ENCODE data around the gene UBE2G2.
"Not testable (repeated sequence)": the region's sequence is repeated elsewhere in the genome, so short reads cannot be mapped to it uniquely, and the experiment has no call there.

Gene UBE2G2

DNA sequence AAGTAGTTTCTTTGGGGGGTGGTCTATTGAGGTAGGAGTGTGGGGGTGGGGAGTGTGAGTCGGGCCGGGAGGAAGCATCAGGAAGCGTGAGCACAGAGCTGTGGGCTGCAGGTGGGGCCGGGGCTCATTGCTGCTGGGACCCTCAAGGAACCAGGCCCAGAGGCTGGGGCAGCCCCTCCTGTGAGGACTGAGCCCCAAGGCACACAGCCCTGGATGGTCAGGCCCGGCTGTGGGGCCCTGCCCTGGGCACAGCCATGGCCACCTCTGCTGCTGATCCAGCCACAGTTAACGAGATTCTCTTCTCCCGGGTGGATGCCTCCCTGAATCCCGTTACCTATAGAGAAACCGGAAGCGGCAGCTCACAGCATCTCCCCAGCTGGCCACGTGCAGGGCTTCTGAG is 39.2 kb upstream of the UBE2G2 start:
- no peaks in the 10 kb centered on the region for H3K9me3 Mint-ChIP-seq
- no peaks in the 10 kb centered on the region for H3K27me3 Mint-ChIP-seq
- H3K4me3 Mint-ChIP-seq: no peak overlapping the region
- no peaks in the 10 kb centered on the region for H3K36me3 Mint-ChIP-seq (ENCODE audit: low read depth)
- ATAC-seq (no peak), DNase-seq (no peak)
- no peaks in the 10 kb centered on the region for H3K4me1 Mint-ChIP-seq
- H3K27ac Mint-ChIP-seq: no peak overlapping the region

DNA sequence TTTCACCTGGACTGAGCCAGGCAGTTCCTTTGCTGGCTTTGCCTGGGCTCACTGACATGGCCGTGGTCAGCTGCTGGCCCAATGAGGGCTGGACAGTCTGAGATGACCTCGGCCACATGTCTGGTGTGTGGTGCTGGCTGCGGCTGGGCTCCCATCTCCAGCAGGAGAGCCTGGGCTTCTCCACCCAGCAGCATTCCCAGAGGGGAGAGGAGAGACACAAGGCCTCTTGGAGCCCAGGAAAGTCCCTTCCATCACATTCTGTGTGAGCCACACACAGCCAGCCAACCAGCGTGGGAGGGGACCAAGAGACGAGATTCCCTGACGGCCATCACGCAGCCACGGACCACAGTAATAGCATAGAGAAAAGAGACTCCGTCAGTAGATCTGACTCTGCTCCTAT is 37.3 kb upstream of the UBE2G2 start:
- no peak for DNase-seq
- H3K4me1 Mint-ChIP-seq: no peaks in the 10 kb centered on the region
- no peak overlapping the region for H3K27ac Mint-ChIP-seq
- H3K27me3 Mint-ChIP-seq: no peaks in the 10 kb centered on the region
- ATAC-seq: no peak
- no peaks in the 10 kb centered on the region for H3K9me3 Mint-ChIP-seq
- no peaks in the 10 kb centered on the region for H3K36me3 Mint-ChIP-seq (ENCODE audit: low read depth)
- H3K4me3 Mint-ChIP-seq: no peak overlapping the region

DNA sequence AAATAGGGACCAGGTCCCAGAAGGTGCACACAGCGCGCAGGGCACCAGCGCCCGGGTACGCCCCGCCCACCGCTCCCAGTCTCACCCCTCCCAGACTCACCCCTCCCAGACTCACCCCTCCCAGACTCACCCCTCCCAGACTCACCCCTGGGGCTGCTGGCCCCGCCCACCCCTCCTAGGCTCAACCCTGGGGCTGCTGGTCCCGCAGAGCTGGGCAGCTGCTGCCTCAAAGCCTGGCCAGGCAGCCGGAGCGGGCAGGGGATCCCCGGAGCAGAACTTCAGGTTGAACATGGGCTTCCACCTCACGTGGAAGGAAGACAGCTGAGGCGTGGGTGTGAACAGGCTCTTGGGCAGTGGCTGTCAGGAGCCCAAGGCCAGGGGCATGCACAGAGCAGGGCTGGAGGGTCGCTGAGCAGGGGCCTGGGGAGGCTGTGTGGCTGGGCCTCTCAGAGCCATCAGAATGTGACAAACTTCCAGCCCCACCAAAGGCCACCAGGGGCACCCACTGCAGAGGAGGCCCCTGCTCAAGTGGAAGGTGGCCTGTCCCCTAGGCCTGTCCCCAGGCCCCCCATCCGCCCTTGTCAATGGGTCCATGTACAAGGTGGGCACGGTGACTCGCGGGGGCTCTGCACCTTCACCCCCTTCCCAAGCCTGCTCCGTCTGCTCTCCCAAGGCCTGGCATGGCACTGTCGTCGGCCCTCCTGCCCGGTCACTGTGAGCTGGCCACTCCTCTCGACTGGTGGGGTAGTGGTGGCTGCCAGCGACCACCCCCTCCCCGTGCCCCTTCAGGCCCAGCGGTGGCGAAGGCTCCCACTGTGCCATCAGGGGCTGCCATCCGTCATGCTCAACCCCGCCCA is 36.6 kb upstream of the UBE2G2 start:
- Mint-ChIP-seq H3K9me3 (no peaks in the 10 kb centered on the region), H3K27me3 (no peaks in the 10 kb centered on the region), H3K36me3 (ENCODE audit: low read depth) (no peaks in the 10 kb centered on the region), H3K4me1 (no peaks in the 10 kb centered on the region), H3K27ac (no peak overlapping the region), H3K4me3 (no peak overlapping the region)
- DNase-seq: no peak
- no peak for ATAC-seq

DNA sequence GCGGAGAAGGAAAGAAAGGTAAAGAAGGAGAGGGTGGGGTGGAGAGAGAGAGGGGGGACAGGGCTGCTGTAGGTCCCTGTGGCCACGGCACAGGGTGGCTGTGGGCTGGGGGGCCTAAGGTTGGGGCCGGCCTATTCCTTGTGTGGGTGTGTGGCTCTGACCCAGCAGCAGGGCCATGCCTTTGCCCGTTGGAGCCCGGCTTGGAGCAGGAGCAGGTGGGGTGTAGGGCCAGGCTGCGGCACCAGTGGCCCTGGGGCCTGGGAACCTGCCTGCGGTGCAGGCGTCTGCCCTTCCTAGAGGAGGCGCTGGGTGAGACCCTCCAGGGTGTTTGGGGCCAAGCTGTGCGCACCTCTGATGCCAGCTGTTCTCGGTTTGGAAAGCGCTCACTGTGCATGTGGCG is 35.9 kb upstream of the UBE2G2 start:
- Mint-ChIP-seq H3K4me3 (no peak overlapping the region), H3K4me1 (no peaks in the 10 kb centered on the region), H3K36me3 (ENCODE audit: low read depth) (no peaks in the 10 kb centered on the region), H3K27me3 (no peaks in the 10 kb centered on the region), H3K9me3 (no peaks in the 10 kb centered on the region), H3K27ac (no peak overlapping the region)
- DNase-seq (no peak), ATAC-seq (no peak)

DNA sequence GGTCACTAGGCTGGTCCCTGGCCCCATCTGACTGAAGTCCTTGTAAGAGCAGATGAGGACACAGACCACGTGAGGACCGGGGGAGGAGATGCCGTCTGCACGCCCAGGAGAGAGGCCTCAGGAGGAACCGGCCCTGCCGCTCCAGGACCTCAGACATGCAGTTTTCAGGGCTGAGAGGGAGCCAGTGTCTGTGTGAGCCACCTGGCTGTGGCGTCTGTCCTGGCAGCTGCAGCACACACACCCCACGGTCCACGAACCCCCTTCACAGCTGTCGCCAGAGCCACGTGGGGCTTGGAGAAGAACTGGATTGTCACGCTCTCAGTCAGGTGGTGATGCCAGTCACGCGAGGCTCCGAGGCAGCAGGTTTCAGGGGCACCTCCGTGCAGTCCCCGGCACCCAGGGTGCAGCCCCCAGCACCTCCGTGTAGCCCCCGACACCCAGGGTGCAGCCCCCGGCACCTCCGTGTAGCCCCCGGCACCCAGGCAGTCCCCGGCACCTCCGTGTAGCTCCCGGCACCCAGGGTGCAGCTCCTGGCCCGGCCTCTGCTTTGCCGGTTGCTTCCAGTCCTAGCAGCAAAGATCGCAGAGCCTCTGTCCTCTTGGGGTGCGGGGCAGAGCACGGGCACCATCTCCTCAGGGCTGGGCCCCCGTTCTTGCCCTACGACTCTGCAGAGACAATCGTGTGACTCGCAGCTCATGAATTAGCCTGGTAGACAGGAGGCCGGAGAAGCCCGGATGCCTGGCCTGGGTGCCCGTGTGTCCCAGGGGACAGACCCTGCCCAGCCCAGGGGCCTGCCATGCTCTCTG is 35.2 kb upstream of the UBE2G2 start:
- DNase-seq (no peak), ATAC-seq (no peak)
- Mint-ChIP-seq H3K27ac (no peak overlapping the region), H3K27me3 (no peaks in the 10 kb centered on the region), H3K4me1 (no peaks in the 10 kb centered on the region), H3K36me3 (ENCODE audit: low read depth) (no peaks in the 10 kb centered on the region), H3K4me3 (no peak overlapping the region), H3K9me3 (no peaks in the 10 kb centered on the region)

DNA sequence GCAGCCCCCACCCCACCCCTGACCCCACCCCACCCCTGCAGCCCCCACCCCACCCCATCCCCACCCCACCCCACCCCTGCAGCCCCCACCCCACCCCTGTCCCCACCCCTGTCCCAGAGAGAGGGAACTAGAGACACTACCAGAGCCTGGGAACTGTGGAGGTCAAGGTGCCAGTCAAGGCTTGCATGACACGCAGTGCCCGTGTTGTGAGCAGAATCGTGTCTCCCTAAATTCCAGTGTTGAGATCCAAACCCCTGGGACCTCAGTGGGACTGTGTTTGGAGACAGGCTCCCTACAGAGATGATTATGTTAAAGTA is 34.7 kb upstream of the UBE2G2 start:
- Mint-ChIP-seq H3K4me1 (peaks cover 4% of the 10 kb centered on the region), H3K27ac (no peak overlapping the region), H3K36me3 (ENCODE audit: low read depth) (no peaks in the 10 kb centered on the region), H3K27me3 (no peaks in the 10 kb centered on the region), H3K9me3 (no peaks in the 10 kb centered on the region), H3K4me3 (no peak overlapping the region)
- DNase-seq (no peak), ATAC-seq (no peak)

DNA sequence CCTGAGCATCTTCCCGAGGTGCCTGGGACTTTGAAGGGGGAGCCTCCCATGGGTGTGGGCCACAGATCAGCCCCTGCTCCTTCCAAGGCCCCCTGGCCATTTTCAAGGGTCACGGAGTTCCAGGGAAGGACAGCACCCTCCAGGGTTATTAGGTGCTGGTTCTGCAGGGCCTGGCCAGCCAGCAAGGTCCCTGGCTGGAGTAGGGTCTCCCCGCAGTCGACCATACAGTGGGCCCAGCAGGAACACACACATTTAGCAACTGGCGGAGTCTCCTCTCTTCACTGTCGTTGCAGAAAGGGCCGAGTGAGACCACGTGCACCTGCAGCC is 34.0 kb upstream of the UBE2G2 start:
- no peak for ATAC-seq
- H3K27me3 Mint-ChIP-seq: no peaks in the 10 kb centered on the region
- no peaks in the 10 kb centered on the region for H3K9me3 Mint-ChIP-seq
- H3K36me3 Mint-ChIP-seq (ENCODE audit: low read depth): no peaks in the 10 kb centered on the region
- DNase-seq: no peak
- no peak overlapping the region for H3K4me3 Mint-ChIP-seq
- peaks cover 10% of the 10 kb centered on the region for H3K4me1 Mint-ChIP-seq
- no peak overlapping the region for H3K27ac Mint-ChIP-seq

DNA sequence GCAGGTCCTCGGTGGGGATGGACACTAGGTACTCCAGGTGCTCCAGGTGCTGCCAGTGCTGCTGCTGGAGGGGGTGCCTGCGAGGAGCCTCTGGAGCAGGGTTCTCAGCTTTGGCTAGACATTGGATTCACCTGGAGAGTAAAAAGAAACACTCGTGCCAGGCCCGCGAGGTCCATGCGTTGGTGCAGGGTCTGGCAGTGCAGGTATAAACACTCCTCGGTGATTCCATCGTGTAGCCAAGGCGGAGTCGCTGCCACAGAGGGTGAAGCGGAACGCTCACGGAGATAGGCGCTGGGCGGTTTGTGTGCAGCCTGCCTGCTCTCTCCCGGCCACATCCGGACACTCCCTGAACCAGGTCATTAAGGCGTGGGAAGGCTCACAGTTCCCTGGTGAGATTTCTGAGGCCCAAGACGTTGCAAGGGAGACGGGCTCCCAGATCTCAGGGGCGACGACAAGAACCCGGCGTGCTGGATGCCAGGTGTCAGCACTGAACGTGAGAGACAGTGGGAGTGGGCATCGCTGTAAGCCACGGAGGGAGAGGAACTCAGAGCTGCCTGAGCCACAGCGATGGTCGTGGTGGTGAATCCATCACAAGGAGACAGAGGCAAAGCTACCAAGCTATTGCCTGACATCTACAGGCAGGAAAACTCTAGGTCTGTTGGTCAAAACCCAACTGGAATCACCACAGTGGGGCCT is 33.5 kb upstream of the UBE2G2 start:
- Mint-ChIP-seq H3K4me3 (no peak overlapping the region), H3K27me3 (no peaks in the 10 kb centered on the region), H3K9me3 (no peaks in the 10 kb centered on the region), H3K36me3 (ENCODE audit: low read depth) (no peaks in the 10 kb centered on the region), H3K27ac (no peak overlapping the region), H3K4me1 (peaks cover 16% of the 10 kb centered on the region)
- no peak for DNase-seq
- ATAC-seq: no peak

DNA sequence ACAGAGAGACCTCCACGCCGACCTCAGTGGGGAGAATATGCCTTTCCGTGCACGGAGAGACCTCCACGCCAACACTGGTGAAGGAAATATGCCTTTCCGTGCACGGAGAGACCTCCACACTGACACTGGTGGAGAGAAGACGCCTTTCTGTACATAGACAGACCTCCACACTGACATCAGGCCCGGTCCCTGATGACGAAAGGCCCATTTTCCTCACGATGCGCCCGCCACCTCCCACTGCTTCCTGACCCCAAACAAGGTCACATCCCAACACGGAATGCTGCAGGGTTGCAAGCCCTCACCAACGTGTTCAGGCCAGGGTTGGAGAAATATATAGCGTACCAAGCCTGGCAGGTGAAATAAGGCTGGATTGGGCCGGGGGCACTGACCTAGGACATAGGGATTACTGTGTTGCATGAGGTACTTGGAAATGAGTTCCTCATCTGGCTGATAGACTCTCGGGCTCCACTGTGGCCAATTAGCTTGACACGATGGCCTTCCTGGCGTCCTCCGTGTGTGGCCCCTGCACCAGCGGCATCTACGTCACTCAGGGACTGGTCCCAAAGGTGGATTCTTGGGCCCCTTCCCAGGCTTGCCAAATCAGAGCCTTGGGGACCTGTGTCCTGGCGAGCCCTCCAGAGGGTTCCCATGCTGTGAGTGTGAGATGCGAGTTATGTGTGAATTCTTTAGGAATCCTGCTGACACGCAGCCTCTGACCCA is 32.8 kb upstream of the UBE2G2 start:
- H3K4me3 Mint-ChIP-seq: no peak overlapping the region
- no peaks in the 10 kb centered on the region for H3K36me3 Mint-ChIP-seq (ENCODE audit: low read depth)
- no peak for ATAC-seq
- no peak for DNase-seq
- H3K4me1 Mint-ChIP-seq: peaks cover 23% of the 10 kb centered on the region
- no peak overlapping the region for H3K27ac Mint-ChIP-seq
- no peaks in the 10 kb centered on the region for H3K9me3 Mint-ChIP-seq
- no peaks in the 10 kb centered on the region for H3K27me3 Mint-ChIP-seq

DNA sequence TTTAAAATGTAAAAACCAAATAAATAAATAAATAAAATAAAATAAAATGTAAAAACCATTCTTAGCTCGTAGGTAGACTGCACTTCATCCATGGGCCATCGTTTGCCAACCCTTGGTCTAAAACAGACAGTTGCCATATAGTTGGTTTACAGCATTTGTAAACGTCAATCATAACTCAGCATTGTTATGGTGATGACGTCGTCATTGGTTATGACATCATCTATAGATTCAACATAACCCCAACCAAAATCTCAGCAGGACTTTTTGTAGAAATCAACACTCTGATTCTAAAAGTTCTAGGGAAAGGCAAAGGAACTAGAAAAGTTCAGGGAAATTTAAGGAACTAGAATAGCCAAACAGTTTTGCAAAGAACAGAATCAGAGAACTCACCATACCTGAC is 32.0 kb upstream of the UBE2G2 start:
- Mint-ChIP-seq H3K4me3 (no peak overlapping the region), H3K4me1 (peaks cover 28% of the 10 kb centered on the region), H3K9me3 (peaks cover 2% of the 10 kb centered on the region), H3K27me3 (no peaks in the 10 kb centered on the region), H3K36me3 (ENCODE audit: low read depth) (no peaks in the 10 kb centered on the region), H3K27ac (no peak overlapping the region)
- ATAC-seq (no peak), DNase-seq (no peak)

DNA sequence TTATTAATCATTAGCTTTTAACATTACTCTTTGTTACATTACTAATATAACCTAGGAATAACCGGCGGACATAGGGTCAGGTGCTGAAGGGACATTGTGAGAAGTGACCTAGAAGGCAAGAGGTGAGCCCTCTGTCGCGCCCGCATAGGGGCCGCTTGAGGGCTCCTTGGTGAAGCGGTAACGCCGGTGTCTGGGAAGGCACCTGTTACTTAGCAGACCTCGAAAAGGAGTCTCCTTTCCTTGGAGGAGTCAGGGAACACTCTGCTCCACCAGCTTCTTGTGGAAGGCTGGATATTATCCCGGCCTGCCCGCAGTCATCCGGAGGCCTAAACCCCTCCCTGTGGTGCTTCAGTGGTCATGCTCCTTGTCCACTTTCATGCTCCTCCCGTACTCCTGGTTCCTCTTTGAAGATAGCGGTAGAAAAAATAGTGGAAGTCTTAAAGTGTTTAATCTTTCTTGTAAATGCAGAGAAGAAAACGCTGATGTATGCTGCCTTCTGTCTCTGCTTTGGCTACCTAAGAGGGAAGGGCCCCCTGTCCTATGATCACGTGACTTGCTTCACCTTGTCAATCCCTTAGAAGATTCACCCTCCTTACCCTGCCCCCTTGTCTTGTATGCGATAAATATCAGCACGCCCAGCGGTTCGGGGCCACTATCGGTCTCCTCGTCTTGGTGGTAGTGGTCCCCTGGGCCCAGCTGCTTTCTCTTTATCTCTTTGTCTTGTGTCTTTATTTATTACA is 31.1 kb upstream of the UBE2G2 start:
- Mint-ChIP-seq H3K4me1 (peaks cover 31% of the 10 kb centered on the region), H3K9me3 (peaks cover 12% of the 10 kb centered on the region)
- H3K27ac Mint-ChIP-seq; H3K36me3 Mint-ChIP-seq (ENCODE audit: low read depth); DNase-seq; ATAC-seq; H3K4me3 Mint-ChIP-seq; H3K27me3 Mint-ChIP-seq: not testable (repeated sequence)

DNA sequence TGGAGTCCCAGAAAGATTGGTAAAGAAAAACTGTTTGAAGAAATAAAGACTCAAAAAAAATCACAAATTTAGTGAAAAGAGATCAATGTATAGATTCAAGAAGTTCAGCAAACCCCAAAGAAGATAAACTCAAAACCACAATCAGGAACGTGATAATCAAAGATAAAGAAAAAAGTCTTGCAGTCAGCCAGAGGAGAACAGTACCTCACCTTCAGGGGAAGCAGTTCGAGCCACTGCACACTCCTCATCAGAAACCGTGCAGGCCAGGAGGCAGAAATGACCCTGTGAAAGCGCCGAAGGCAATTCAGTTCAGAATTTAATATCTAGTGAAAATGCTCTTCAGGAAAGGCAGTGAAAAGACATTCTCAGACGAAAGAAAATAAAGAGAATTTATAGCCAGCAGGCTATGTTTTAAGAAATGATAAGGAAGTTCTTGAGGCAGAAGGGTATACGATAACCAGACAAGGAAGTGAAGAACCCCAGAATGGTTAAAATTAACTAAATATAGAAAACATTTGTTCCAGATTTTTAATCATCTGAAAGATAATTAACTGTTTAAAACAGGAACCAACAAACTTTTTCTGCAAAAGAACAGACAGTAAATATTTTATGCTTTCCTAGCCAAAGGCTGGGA is 29.7 kb upstream of the UBE2G2 start:
- ATAC-seq (no peak), DNase-seq (no peak)
- Mint-ChIP-seq H3K9me3 (peaks cover 19% of the 10 kb centered on the region), H3K36me3 (ENCODE audit: low read depth) (peaks cover 5% of the 10 kb centered on the region), H3K27ac (no peak overlapping the region), H3K4me1 (peaks cover 31% of the 10 kb centered on the region), H3K4me3 (no peak overlapping the region), H3K27me3 (no peaks in the 10 kb centered on the region)

DNA sequence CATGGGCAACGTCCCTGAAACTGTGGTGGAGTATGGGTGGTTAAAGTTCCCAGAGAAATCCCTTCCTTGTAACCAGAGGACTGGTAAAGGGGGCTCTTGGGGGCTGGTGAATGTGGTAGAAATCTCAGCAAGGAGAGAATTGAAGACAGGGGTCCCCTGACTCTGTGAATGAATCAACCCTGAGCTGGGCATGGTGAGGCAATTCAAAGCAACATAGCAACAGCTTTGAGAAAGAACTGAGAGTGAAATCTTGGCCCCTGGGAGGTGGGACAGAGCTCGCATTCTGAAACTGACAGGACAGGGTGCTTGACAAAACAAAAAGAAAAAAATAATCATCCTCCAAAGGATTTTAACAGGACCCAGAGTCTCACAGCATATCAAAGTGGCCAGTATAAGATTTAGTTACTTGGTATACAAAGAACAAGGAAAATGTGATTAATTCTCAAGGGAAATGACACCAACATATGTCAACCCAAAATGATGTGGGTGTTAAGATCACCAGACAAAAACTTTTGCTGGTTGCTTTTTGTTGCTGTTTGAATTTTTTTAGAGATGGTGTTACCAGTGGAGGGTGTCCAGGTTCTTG is 28.0 kb upstream of the UBE2G2 start:
- H3K9me3 Mint-ChIP-seq: peaks cover 19% of the 10 kb centered on the region
- no peaks in the 10 kb centered on the region for H3K27me3 Mint-ChIP-seq
- H3K4me3 Mint-ChIP-seq: no peak overlapping the region
- DNase-seq: no peak
- peak overlapping the region; percentile 75 for H3K27ac Mint-ChIP-seq
- peak; percentile 82 for ATAC-seq
- H3K36me3 Mint-ChIP-seq (ENCODE audit: low read depth): peaks cover 5% of the 10 kb centered on the region
- peaks cover 31% of the 10 kb centered on the region for H3K4me1 Mint-ChIP-seq

All from activated naive CD8-positive, alpha-beta T cell treated with anti-CD3 and anti-CD28 coated beads, Interleukin-2, amount 50 U/mL, for 24 hours (primary cell).